ENCODE measurements around the gene SLC7A8. TPM values are rescaled to one million over a fixed set of nuclear protein-coding genes. Genes with fewer than 3 reads are reported as not detected.

The SLC7A8 gene
- total and polyA plus RNA-seq, 2 donors (not counting 1 experiment from before 2014, with no cell fraction given) = 0.25 to 1.1 TPM

- Mint-ChIP-seq H3K27me3 (peaks cover 4% of the 10 kb centered on the region), H3K27ac (no peak overlapping the region), H3K9me3 (ENCODE audit: insufficient read depth) (no peaks in the 10 kb centered on the region), H3K4me1 (peaks cover 3% of the 10 kb centered on the region), H3K4me3 (no peak overlapping the region)
- Histone ChIP-seq H3K9me3 (ENCODE audit: control extremely low read depth in 1 of 3, control insufficient read depth in 2 of 3, insufficient read depth in 1 of 3, low read length in 2 of 3) (no peaks in the 10 kb centered on the region), H3K27me3 (replicated peaks in 1 of 4; ENCODE audit: control extremely low read depth in 1 of 4, control insufficient read depth in 3 of 4, insufficient read depth in 4 of 4, low read length in 3 of 4) (peaks cover 0 to 5% (median 1%) of the 10 kb centered on the region in 4 experiments), H3K4me1 (ENCODE audit: control insufficient read depth in 2 of 2, insufficient read depth in 2 of 2, low read length in 2 of 2) (no peaks in the 10 kb centered on the region), H3K36me3 (replicated peaks in 1 of 2; ENCODE audit: control extremely low read depth in 1 of 2, control insufficient read depth in 1 of 2, extremely low read depth in 1 of 2, insufficient read depth in 2 of 2, low read length in 1 of 2) (no peaks in the 10 kb centered on the region), H3K79me2 (ENCODE audit: control insufficient read depth, insufficient read depth, low read length) (no peaks in the 10 kb centered on the region), H3K27ac (ENCODE audit: low read length in 2 of 2) (no peak overlapping the region), H3K4me3 (ENCODE audit: control extremely low read depth in 1 of 5, extremely low read depth in 1 of 5, insufficient read depth in 1 of 5, low read depth in 2 of 5, low read length in 4 of 5) (no peak overlapping the region), H3K4me2 (replicated peaks; ENCODE audit: low read depth, low read length, poor library complexity, severe bottlenecking) (no peak overlapping the region), H3K9ac (ENCODE audit: low read length) (no peak overlapping the region), H2AFZ (ENCODE audit: insufficient read depth, low read depth, low read length, poor library complexity, severe bottlenecking) (no peak overlapping the region), H4K20me1 (ENCODE audit: control insufficient read depth, insufficient read depth, low read length, poor library complexity, severe bottlenecking) (no peaks in the 10 kb centered on the region)
- intact Hi-C loops (cut with micrococcal nuclease) = no loop called here
- POLR2A ChIA-PET = interaction anchor here (0.8 kb wide), 1 partner anchor 8 kb away, joined by 3 read pairs; no protein-coding TSS in a partner anchor
- CTCF ChIA-PET = interaction anchor here (0.8 to 1.1 kb wide), 3 partner anchors 9 to 104 kb away, joined by 3 read pairs; no protein-coding TSS in a partner anchor
- 50% methylated on average over 1 of the region's 2 CpGs for WGBS (ENCODE audit: insufficient coverage)
- DNase-seq (no peak), ATAC-seq (ENCODE audit: low read depth) (no peak)
- no peak for TF ChIP-seq EZH2 (IDR thresholded peaks at IDR 0.05; ENCODE audit: borderline replicate concordance, insufficient read depth, low read depth, low read length, poor library complexity, severe bottlenecking)
- no peak for TF ChIP-seq CTCF (IDR thresholded peaks at IDR 0.05)
Measured at GRCh38 chr14:23173031-23173430, 10.4 kb downstream of the SLC7A8 start.

DNA sequence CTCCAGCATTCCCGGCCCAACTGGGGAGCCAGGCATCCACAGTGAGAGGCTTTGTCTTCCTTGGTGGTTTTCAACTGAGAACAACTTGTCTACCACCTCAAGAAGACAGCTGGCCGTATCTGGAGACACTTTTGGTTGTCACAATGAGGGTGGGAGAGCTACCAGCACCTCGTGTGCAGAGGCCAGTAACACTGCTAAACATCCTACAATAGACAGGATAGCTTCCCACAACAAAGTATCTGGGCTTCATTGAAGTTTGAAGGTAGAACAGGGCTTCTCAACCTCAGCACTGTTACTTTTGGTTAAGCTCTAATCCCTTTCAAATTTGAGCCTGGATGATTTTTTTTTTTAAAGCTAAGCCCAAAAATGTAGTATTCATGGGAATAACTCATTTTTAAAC is 10.9 kb downstream of the SLC7A8 start:
- H3K4me1 ChIP-seq (ENCODE audit: control insufficient read depth in 2 of 2, insufficient read depth in 2 of 2, low read length in 2 of 2) = no peaks in the 10 kb centered on the region
- TF ChIP-seq CTCF (IDR thresholded peaks at IDR 0.05) (no peak), EZH2 (IDR thresholded peaks at IDR 0.05; ENCODE audit: borderline replicate concordance, insufficient read depth, low read depth, low read length, poor library complexity, severe bottlenecking) (no peak)
- Mint-ChIP-seq H3K27ac (no peak overlapping the region), H3K4me3 (no peak overlapping the region), H3K27me3 (peaks cover 4% of the 10 kb centered on the region), H3K4me1 (peaks cover 3% of the 10 kb centered on the region), H3K9me3 (ENCODE audit: insufficient read depth) (no peaks in the 10 kb centered on the region)
- no peaks in the 10 kb centered on the region for H3K79me2 ChIP-seq (ENCODE audit: control insufficient read depth, insufficient read depth, low read length)
- H3K4me3 ChIP-seq (ENCODE audit: control extremely low read depth in 1 of 5, extremely low read depth in 1 of 5, insufficient read depth in 1 of 5, low read depth in 2 of 5, low read length in 4 of 5) = no peak overlapping the region
- ChIA-PET POLR2A (interaction anchor here (0.8 kb wide), 1 partner anchor 9 kb away, joined by 3 read pairs; no protein-coding TSS in a partner anchor), CTCF (interaction anchor here (0.7 to 1.1 kb wide), 3 partner anchors 9 to 130 kb away, joined by 3 to 4 read pairs (median 3); partner anchors contain the start of gene PPP1R3E)
- no peak overlapping the region for H3K9ac ChIP-seq (ENCODE audit: low read length)
- DNase-seq = no peak
- H4K20me1 ChIP-seq (ENCODE audit: control insufficient read depth, insufficient read depth, low read length, poor library complexity, severe bottlenecking) = no peaks in the 10 kb centered on the region
- H3K9me3 ChIP-seq (ENCODE audit: control extremely low read depth in 1 of 3, control insufficient read depth in 2 of 3, insufficient read depth in 1 of 3, low read length in 2 of 3) = no peaks in the 10 kb centered on the region
- no peak overlapping the region for H3K4me2 ChIP-seq (replicated peaks; ENCODE audit: low read depth, low read length, poor library complexity, severe bottlenecking)
- no CpG with 5 or more reads among the region's 3 CpGs for WGBS (ENCODE audit: insufficient coverage)
- intact Hi-C loops (cut with micrococcal nuclease) = no loop called here
- no peaks in the 10 kb centered on the region for H3K36me3 ChIP-seq (replicated peaks in 1 of 2; ENCODE audit: control extremely low read depth in 1 of 2, control insufficient read depth in 1 of 2, extremely low read depth in 1 of 2, insufficient read depth in 2 of 2, low read length in 1 of 2)
- peaks cover 0 to 4% (median 1%) of the 10 kb centered on the region in 4 experiments for H3K27me3 ChIP-seq (replicated peaks in 1 of 4; ENCODE audit: control extremely low read depth in 1 of 4, control insufficient read depth in 3 of 4, insufficient read depth in 4 of 4, low read length in 3 of 4)
- H3K27ac ChIP-seq (ENCODE audit: low read length in 2 of 2) = no peak overlapping the region
- no peak for ATAC-seq (ENCODE audit: low read depth)
- H2AFZ ChIP-seq (ENCODE audit: insufficient read depth, low read depth, low read length, poor library complexity, severe bottlenecking) = no peak overlapping the region

All from B cell (primary cell).